ENCODE measurements around the gene AIFM2.

Gene AIFM2

DNA sequence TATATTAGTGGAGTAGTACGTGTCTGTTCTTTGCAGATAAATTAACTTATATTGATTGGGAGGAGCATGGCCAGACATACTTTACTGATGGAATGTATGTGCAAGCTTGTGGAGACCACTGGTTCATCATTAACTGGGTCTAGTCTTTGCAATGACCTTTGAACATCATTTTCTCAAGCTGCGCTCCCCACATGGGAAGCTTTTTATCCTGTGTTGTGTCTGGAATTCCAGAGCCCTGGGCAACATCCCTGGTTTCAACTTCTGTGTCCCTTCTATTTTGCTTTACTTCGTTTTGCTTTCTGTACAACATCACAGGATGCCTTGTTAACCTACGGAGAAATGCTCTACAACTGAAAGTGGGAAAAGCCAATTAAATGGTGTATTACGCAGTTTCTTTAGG is 41.7 kb downstream of the AIFM2 start:
- DNase-seq: no peak

GRCh38 chr10:70090013-70090412 is 42.6 kb downstream of the AIFM2 start:
- no peak for DNase-seq

DNA sequence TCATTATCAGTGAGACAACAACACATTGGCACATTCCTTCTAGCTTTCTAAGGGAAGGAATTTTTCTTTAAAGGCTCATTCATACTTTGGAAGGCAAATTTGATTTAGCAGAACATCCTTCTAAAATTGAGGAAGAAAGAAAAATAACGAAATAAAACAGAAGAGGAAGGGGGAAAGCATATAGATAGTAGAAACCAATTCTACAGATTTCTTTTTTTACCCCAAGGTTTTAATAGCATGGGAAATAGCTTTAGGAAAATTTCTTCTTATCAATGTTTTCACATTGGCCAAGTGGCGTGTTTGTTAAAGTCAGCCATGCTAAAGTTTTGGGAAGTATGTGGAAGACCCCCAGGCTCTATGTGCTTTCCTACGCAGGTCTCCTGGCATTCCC is 44.3 kb downstream of the AIFM2 start:
- DNase-seq: no peak

DNA sequence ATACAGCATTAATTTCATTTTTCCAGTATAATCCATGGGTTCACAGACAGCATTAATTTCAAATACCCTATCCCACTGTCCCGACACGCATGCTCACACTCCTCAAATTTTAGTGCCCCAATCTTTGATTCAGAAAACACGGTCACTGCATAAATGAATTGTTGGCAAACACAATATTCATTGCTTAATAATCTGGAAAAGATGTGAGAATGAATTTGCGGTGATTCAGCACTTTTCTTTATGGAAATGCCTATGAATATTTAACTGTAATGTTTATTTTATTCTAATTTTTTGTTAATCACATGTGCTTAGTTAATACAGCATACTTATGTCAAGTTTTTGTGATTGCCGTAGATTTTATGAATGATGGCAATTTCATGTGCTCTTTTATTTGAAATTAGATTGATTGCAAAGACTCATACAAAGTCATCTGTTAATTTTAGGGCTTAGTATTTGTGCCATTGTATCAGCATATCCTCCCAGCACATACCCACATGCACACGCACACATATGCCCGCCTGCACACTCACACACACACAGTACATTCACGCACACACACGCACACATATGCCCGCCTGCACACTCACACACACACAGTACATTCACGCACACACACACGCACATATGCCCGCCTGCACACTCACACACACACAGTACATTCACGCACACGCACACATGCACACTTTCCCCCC is 44.9 kb downstream of the AIFM2 start:
- no peak for DNase-seq

DNA sequence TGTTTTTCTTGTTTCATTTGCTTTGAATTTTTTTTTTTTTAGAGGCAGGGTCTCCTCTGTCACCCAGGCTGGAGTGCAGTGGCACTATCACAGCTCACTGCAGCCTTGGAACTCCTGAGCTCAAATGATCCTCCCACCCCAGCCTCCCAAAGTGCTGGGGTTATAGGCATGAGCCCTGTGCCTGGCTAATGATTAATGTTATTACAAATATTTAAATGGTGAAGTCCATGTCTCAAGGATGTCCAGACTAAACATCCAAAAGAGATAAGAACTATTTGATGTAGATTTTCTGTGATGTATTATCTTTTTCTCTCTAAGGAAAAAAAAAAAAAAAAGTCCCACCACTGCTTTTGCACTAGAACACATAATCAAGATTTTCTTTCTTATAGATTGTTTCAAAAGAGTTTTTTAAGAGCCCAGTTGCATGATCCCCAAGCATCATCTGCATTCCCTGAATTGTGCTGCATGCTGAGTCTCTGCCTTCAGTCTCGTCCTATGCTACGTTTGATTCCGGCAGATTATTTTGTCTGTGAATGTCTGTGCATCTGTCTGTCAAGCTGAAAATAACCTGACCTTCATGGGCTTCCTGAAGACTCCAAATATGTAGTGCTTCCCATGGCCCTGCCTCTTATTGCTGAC is 46.5 kb downstream of the AIFM2 start:
- DNase-seq: no peak

- no peak for DNase-seq
Observed at GRCh38 chr10:70084189-70084588, 48.4 kb downstream of the AIFM2 start.

DNA sequence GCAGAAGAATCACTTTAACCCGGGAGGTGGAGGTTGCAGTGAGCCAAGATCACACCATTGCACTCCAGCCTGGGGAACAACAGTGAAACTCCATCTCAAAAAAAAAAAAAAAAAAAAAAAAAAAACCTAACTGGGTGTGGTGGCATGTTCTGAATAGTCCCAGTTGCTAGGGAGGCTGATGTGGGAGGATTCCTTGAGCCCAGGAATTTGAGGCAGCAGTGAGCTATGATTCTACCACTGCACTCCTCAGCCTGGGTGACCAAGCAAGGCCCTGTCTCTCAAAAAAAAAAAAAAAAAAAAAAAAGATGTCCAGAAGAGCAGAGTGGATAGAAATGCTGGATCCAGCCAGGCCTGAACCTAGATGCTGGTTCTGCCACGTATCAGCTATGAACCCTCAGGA is 51.8 kb downstream of the AIFM2 start:
- peak; percentile 15 for DNase-seq

- DNase-seq: no peak
Observed at GRCh38 chr10:70078937-70079336, 53.7 kb downstream of the AIFM2 start.

DNA sequence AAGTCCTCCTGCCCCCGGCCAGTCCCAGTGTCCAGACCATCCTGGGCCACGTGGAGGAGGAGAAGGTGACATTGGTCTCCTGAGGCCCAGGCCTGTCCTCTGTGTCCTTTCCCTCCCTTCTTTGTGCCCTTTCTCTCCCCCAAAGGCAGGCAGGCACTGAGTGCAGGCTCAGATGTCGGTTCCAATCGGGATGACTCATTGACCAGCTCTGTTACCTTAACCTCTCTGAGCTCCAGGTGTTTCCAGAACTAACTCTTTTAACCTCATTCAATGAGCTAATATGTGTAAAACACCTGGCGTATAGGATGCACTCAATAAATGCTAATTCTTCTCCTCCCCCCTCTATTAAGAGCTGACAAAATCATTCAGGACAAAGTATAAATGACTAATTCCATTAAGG is 54.3 kb downstream of the AIFM2 start:
- no peak for DNase-seq

DNA sequence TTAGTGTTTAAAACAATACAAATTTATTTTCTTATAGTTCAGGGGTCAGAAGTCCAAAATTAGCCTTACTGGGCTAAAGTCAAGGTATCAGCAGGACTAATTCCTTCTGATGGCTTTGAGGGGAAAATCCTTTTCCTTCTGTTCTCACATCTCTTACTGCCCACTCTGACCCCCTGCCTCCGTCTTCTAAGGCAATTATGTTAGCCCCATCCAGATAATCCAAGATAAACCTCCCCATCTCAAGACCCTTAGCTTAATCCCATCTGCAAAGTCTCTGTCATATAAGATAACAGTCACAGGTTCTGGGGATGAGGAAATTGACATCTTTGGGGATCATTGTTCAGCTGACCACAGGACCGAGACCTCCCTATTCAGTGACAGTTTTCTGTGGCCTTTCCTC is 57.7 kb downstream of the AIFM2 start:
- DNase-seq: no peak

GRCh38 chr10:70074165-70074564 is 58.5 kb downstream of the AIFM2 start:
- DNase-seq: peak; percentile 34

- DNase-seq: no peak
Observed at GRCh38 chr10:70070834-70071233, 61.8 kb downstream of the AIFM2 start.

GRCh38 chr10:70069346-70069745 is 63.3 kb downstream of the AIFM2 start:
- DNase-seq: no peak

DNA sequence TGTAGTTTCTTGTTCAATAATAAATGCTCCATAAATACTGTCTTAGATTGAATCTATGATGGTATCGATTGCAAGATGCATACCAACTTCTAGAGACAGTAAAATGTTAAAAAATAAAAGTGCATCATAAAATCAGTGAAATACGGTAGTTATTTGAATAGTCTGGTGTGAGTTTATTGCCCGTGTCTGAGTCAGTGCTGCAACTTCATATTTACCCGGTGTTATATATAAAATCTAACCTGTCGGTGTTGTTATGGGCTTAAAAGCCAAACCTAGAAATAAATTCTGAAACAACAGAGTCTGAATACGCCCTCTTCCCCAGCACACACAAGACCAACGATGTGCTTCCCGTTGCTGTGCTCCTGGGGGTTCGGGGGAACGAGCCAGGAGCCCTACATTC is 63.7 kb downstream of the AIFM2 start:
- DNase-seq: no peak

GRCh38 chr10:70067586-70067985 is 65.0 kb downstream of the AIFM2 start:
- no peak for DNase-seq

DNA sequence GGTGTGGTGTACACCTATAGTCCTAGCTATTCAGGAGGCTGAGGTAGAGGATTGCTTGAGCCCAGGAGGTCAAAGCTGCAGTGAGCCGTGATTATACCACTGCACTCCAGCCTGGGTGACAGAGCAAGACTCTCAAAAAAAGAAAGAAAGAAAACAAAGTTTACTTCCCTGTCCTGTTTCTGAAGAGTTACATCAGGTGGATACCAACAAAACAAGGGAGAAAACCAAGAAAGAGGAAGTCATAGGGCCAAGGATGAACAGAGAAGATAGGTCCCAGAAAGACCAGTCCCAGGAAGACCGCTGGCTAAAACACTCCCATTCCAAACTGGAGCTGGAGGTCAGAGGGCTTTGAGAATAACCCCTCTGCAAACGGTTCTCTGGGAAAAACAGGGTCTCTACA is 66.4 kb downstream of the AIFM2 start:
- no peak for DNase-seq

DNA sequence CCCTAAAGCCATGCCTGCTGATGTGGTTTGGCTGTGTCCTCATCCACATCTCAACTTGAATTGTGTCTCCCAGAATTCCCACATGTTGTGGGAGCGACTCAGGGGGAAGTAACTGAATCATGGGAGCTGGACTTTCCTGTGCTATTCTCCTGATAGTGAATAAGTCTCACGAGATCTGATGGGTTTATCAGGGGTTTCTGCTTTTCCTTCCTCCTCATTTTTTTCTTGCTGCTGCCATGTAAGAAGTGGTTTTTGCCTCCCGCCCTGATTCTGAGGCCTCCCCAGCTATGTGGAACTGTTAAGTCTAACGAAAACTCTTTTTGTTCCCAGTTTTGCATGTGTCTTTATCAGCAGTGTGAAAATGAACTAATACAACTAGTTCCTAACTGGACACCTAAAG is 68.1 kb downstream of the AIFM2 start:
- DNase-seq: no peak

DNA sequence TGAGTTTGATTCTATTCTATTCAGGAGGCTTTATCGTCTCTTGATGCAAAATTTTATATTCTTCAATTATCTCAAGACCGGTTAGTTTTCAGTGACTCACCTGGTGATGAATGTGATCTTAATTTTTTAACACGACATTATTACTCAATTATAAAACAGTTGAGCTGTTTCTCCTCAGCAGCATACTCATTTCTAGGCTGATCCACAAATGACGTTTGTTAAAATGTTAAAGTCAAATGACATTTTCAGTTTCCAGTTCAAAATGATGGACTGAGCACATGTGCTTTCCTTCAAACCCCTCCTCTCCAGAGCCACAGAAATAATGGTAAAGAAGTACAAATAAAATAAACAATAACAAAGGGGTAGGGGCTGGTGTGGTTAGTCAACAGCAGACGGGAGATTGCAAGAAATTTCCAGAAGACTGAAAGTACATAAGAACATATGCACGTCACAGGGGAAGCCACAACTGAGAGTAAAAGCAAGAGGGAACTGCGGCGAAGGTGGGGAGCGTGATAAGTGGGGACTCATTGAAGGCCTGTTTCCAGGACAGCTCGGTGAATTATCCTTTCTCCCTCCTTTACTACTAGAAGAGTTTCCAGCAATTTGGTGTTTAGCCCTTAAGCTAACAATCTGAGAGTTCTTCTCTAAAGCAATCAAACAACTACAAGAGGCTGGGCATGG is 69.1 kb downstream of the AIFM2 start:
- DNase-seq: no peak

Data from fibroblast of skin of scalp (primary cell).